HepG2 (cell line): ENCODE measurements around the gene RAD1. TPM values are rescaled to one million over a fixed set of nuclear protein-coding genes. Genes with fewer than 3 reads are reported as not detected.

ENCODE experiments used
- CCDC6 ChIP-seq: sonication (generic); formaldehyde crosslinking; IDR thresholded peaks from 2 replicates; pipeline ENCODE4 v1.8.1; 2022; ENCODE audit warnings: mild to moderate bottlenecking, missing genetic modification reagents, moderate library complexity
- CHCHD3 ChIP-seq: sonication (generic); formaldehyde crosslinking; IDR thresholded peaks from 2 replicates; pipeline ENCODE4 v1.8.0; 2022; ENCODE audit warnings: mild to moderate bottlenecking, missing genetic modification reagents, moderate library complexity
- CTCF ChIP-seq: sonication (generic); formaldehyde crosslinking; IDR thresholded peaks from 2 replicates; pipeline ENCODE4 v1.5.0; 2020; ENCODE audit warnings: mild to moderate bottlenecking, missing genetic modification reagents, moderate library complexity
- GABPA ChIP-seq, 2 experiments: IDR thresholded peaks; 2 replicates each; pipeline ENCODE4 v1.6.1; 2011 to 2016; ENCODE audit warnings: low read depth in 2 of 2, low read length in 1 of 2, missing biosample characterization in 1 of 2, missing genetic modification characterization in 1 of 2
- GABPB1 ChIP-seq: IDR thresholded peaks from 2 replicates; pipeline ENCODE4 v1.6.1; 2016; ENCODE audit warnings: mild to moderate bottlenecking, missing genetic modification reagents, moderate library complexity, missing compliant biosample characterization
- GFI1 ChIP-seq: sonication (generic); formaldehyde crosslinking; IDR thresholded peaks from 2 replicates; pipeline ENCODE4 v1.5.0; 2020; ENCODE audit warnings: missing genetic modification reagents, mild to moderate bottlenecking, borderline replicate concordance
- HMGA1 ChIP-seq: sonication (generic); formaldehyde crosslinking; conservative IDR thresholded peaks from 2 replicates; pipeline ENCODE4 v1.4.0; 2020; ENCODE audit warnings: missing genetic modification reagents
- JUNB ChIP-seq: sonication (generic); formaldehyde crosslinking; IDR thresholded peaks from 2 replicates; pipeline ENCODE4 v1.8.0; 2022; ENCODE audit warnings: missing genetic modification reagents, mild to moderate bottlenecking, borderline replicate concordance
- KDM5B ChIP-seq: sonication (generic); formaldehyde crosslinking; IDR thresholded peaks from 2 replicates; pipeline ENCODE4 v1.4.0; 2020; ENCODE audit warnings: missing genetic modification reagents, mild to moderate bottlenecking, borderline replicate concordance
- MAX ChIP-seq: IDR thresholded peaks from 2 replicates; pipeline ENCODE4 v1.6.1; 2012; ENCODE audit warnings: inconsistent platforms
- MTERF4 ChIP-seq: sonication (generic); formaldehyde crosslinking; IDR thresholded peaks from 2 replicates; pipeline ENCODE4 v1.8.0; 2023; ENCODE audit warnings: mild to moderate bottlenecking, missing genetic modification reagents
- PLSCR1 ChIP-seq: sonication (generic); formaldehyde crosslinking; IDR thresholded peaks from 2 replicates; pipeline ENCODE4 v1.5.0; 2020; ENCODE audit warnings: missing genetic modification reagents, mild to moderate bottlenecking, borderline replicate concordance
- RXRB ChIP-seq: IDR thresholded peaks from 2 replicates; pipeline ENCODE4 v1.6.1; 2016; ENCODE audit warnings: borderline replicate concordance, missing genetic modification reagents, missing compliant biosample characterization
- TEAD3 ChIP-seq: optimal IDR thresholded peaks from 2 replicates; pipeline ENCODE3; 2016; ENCODE audit warnings: borderline replicate concordance
- ZBTB20 ChIP-seq: sonication (generic); formaldehyde crosslinking; IDR thresholded peaks from 2 replicates; pipeline ENCODE4 v1.8.1; 2023; ENCODE audit warnings: missing genetic modification reagents, low read depth, mild to moderate bottlenecking, borderline replicate concordance
- ZFP37 ChIP-seq: sonication (generic); formaldehyde crosslinking; IDR thresholded peaks from 2 replicates; pipeline ENCODE4 v1.4.0; 2020; ENCODE audit warnings: missing genetic modification reagents, borderline replicate concordance
- ZNF124 ChIP-seq: sonication (generic); formaldehyde crosslinking; IDR thresholded peaks from 2 replicates; pipeline ENCODE4 v1.4.0; 2020; ENCODE audit warnings: missing genetic modification reagents
- ZNF383 ChIP-seq: sonication (generic); formaldehyde crosslinking; IDR thresholded peaks from 2 replicates; pipeline ENCODE4 v1.4.0; 2020; ENCODE audit warnings: missing genetic modification reagents, mild to moderate bottlenecking, borderline replicate concordance
- ZNF430 ChIP-seq: sonication (generic); formaldehyde crosslinking; IDR thresholded peaks from 2 replicates; pipeline ENCODE4 v1.9.0; 2021; ENCODE audit warnings: mild to moderate bottlenecking, missing genetic modification reagents
- ZNF562 ChIP-seq: sonication (generic); formaldehyde crosslinking; IDR thresholded peaks from 2 replicates; pipeline ENCODE4 v1.8.0; 2022; ENCODE audit warnings: missing genetic modification reagents, borderline replicate concordance
- ZNF605 ChIP-seq: sonication (generic); formaldehyde crosslinking; IDR thresholded peaks from 2 replicates; pipeline ENCODE4 v1.8.0; 2022; ENCODE audit warnings: mild to moderate bottlenecking, missing genetic modification reagents
- ZNF629 ChIP-seq: sonication (generic); formaldehyde crosslinking; conservative IDR thresholded peaks from 2 replicates; pipeline ENCODE4 v1.5.0; 2020; ENCODE audit warnings: missing genetic modification reagents
- ZNF788 ChIP-seq: sonication (generic); formaldehyde crosslinking; IDR thresholded peaks from 2 replicates; pipeline ENCODE4 v1.5.0; 2020; ENCODE audit warnings: mild to moderate bottlenecking, missing genetic modification reagents, borderline replicate concordance
- ZSCAN5A ChIP-seq: sonication (generic); formaldehyde crosslinking; IDR thresholded peaks from 2 replicates; pipeline ENCODE4 v1.8.0; 2022; ENCODE audit warnings: mild to moderate bottlenecking, missing genetic modification reagents, borderline replicate concordance
- polyA plus RNA-seq, 8 experiments: library from polyadenylated mRNA; depleted of rRNA in 3 of 8; stranded (reverse) in 7 of 8; unstranded in 1 of 8; fragments of >200 nt; fragmentation: Illumina TruSeq in 4 of 8; extraction: Trizol in 4 of 8; gene quantifications; 2 replicates each; pipeline versions ENCODE4 v1.2.1 to v1.2.3, GENCODE V29; 2011 to 2016; ENCODE audit warnings: low read depth in 4 of 8, missing spikeins in 1 of 8, mixed read lengths in 1 of 8; ENCODE audit not compliant: insufficient read depth in 1 of 8
- total RNA-seq, 5 experiments: library from RNA; depleted of rRNA; stranded (reverse); fragments of >200 nt; fragmentation: Illumina TruSeq; extraction: Trizol; gene quantifications; 2 replicates each; pipeline ENCODE4 v1.2.3, GENCODE V29; 2016; ENCODE audit warnings: low read depth in 1 of 5

The RAD1 gene
- total and polyA plus RNA-seq, 2 of the 13 experiments (the other 11 are each of a cell fraction or from before 2014, with no cell fraction given) = 14.7 to 39.1 TPM

GRCh38 chr5:34929720-34930461 is 14.6 kb upstream of the RAD1 start (continued):
- TF ChIP-seq GFI1 (CRISPR knock-in tag) (no peak), ZNF605 (CRISPR knock-in tag) (no peak), ZNF383 (CRISPR knock-in tag) (no peak), ZNF788 (CRISPR knock-in tag) (peak; percentile 60; the same call in 1 of the 2 replicates), TEAD3 (CRISPR knock-in tag) (peak; percentile 6), CTCF (CRISPR knock-in tag) (0 out of 2 replicates have a peak, but pooled peaks have one; percentile 15), JUNB (CRISPR knock-in tag) (no peak), ZSCAN5A (no peak), ZFP37 (CRISPR knock-in tag) (0 out of 2 replicates have a peak, but pooled peaks have one; percentile 58), ZBTB20 (CRISPR knock-in tag) (no peak), ZNF430 (CRISPR knock-in tag) (no peak), GABPB1 (CRISPR knock-in tag) (peak; percentile 33; the same call in 1 of the 2 replicates), ZNF124 (CRISPR knock-in tag) (no peak), MTERF4 (no peak), GABPA (IDR thresholded peaks at IDR 0.05; ENCODE audit: low read depth, low read length) (no peak; the same call in 1 of the 2 replicates), GABPA (CRISPR knock-in tag; IDR thresholded peaks at IDR 0.05; ENCODE audit: low read depth) (no peak), HMGA1 (no peak), PLSCR1 (CRISPR knock-in tag) (no peak), RXRB (CRISPR knock-in tag) (no peak), KDM5B (peak; percentile 57; the same call in 1 of the 2 replicates), MAX (0 out of 2 replicates have a peak, but pooled peaks have one; percentile 40), ZNF562 (no peak), CHCHD3 (CRISPR knock-in tag) (no peak), CCDC6 (CRISPR knock-in tag) (0 out of 2 replicates have a peak, but pooled peaks have one; percentile 50), ZNF629 (no peak)
